Peyer's patch (tissue), 4 donors: ENCODE data around the gene MRGPRG. TPM values are rescaled to one million over a fixed set of nuclear protein-coding genes. Genes with fewer than 3 reads are reported as not detected.

Experiments used
- DNase-seq, 3 donors: peaks; one replicate each; pipeline ENCODE4 v3.0.0-alpha.2; 2017 to 2019
- H3K27ac ChIP-seq, 4 donors: fragments of 200-600 bp; sonication (generic); one replicate each; pipeline ENCODE4 v1.5.1; 2016 to 2019
- H3K27me3 ChIP-seq, 2 donors: fragments of 200-600 bp; sonication (generic); one replicate each; pipeline ENCODE4 v1.5.1; 2019
- H3K36me3 ChIP-seq, 3 donors: fragments of 200-600 bp; sonication (generic); one replicate each; pipeline ENCODE4 v1.5.1; 2016 to 2019
- H3K4me1 ChIP-seq, 4 donors: fragments of 200-600 bp; sonication (generic); one replicate each; pipeline ENCODE4 v1.5.1; 2016 to 2019
- H3K4me3 ChIP-seq, 4 donors: fragments of 200-600 bp; sonication (generic); 1 replicate in 3 of 4; 2 replicates in 1 of 4; pipeline ENCODE4 v1.5.1; 2016 to 2019; ENCODE audit warnings: mild to moderate bottlenecking in 1 of 4
- H3K9me3 ChIP-seq, 4 donors: fragments of 200-600 bp; sonication (generic); one replicate each; pipeline ENCODE4 v1.5.1; 2016 to 2019; ENCODE audit warnings: mild to moderate bottlenecking in 1 of 4
- CTCF ChIP-seq, 6 experiments: fragments of 450-650 bp in 4 of 6; fragments of 200-600 bp in 2 of 6; sonication (generic) in 1 of 6; IDR thresholded peaks; one replicate each; pipeline ENCODE4 v1.5.1; 2017 to 2019; ENCODE audit warnings: antibody characterized with exemption in 6 of 6, mild to moderate bottlenecking in 3 of 6, moderate library complexity in 1 of 6
- POLR2A ChIP-seq, 2 donors: fragments of 450-650 bp; IDR thresholded peaks; one replicate each; pipeline ENCODE4 v1.5.1; 2017; ENCODE audit warnings: antibody characterized with exemption in 2 of 2, mild to moderate bottlenecking in 2 of 2, moderate library complexity in 2 of 2
- total RNA-seq, 4 donors: library from RNA; depleted of rRNA; stranded (reverse); fragments of >200 nt; gene quantifications; one replicate each; pipeline ENCODE4 v1.1.0, GENCODE V29; 2016

Gene MRGPRG
- total RNA-seq, 4 donors from 2014 or later: not detected

GRCh38 chr11:3194016-3194816 lies 24.4 kb downstream of the MRGPRG start:
- no peaks in the 10 kb centered on the region for H3K27me3 ChIP-seq
- no peaks in the 10 kb centered on the region for H3K36me3 ChIP-seq
- peak in 1 of 3 donors; percentile 34 for DNase-seq
- no peaks in the 10 kb centered on the region for H3K4me1 ChIP-seq
- no peak overlapping the region for H3K4me3 ChIP-seq
- no peak overlapping the region for H3K27ac ChIP-seq
- H3K9me3 ChIP-seq: no peaks in the 10 kb centered on the region
- TF ChIP-seq POLR2A (IDR thresholded peaks at IDR 0.05) (no peak), CTCF (IDR thresholded peaks at IDR 0.05) (no peak)

GRCh38 chr11:3193373-3194015 lies 25.1 kb downstream of the MRGPRG start:
- peak in 1 of 3 donors; percentile 34 for DNase-seq
- H3K27ac ChIP-seq: no peak overlapping the region
- no peak overlapping the region for H3K4me3 ChIP-seq
- no peaks in the 10 kb centered on the region for H3K4me1 ChIP-seq
- no peaks in the 10 kb centered on the region for H3K36me3 ChIP-seq
- no peaks in the 10 kb centered on the region for H3K27me3 ChIP-seq
- TF ChIP-seq CTCF (IDR thresholded peaks at IDR 0.05): no peak
- TF ChIP-seq POLR2A (IDR thresholded peaks at IDR 0.05): no peak
- no peaks in the 10 kb centered on the region for H3K9me3 ChIP-seq

GRCh38 chr11:3192511-3193372 lies 25.9 kb downstream of the MRGPRG start:
- H3K36me3 ChIP-seq: no peaks in the 10 kb centered on the region
- no peaks in the 10 kb centered on the region for H3K27me3 ChIP-seq
- no peaks in the 10 kb centered on the region for H3K4me1 ChIP-seq
- no peak overlapping the region for H3K27ac ChIP-seq
- no peaks in the 10 kb centered on the region for H3K9me3 ChIP-seq
- no peak for DNase-seq
- H3K4me3 ChIP-seq: no peak overlapping the region
- no peak for TF ChIP-seq POLR2A (IDR thresholded peaks at IDR 0.05)
- no peak for TF ChIP-seq CTCF (IDR thresholded peaks at IDR 0.05)

- Histone ChIP-seq H3K9me3 (no peaks in the 10 kb centered on the region), H3K27ac (no peak overlapping the region), H3K4me1 (no peaks in the 10 kb centered on the region), H3K36me3 (no peaks in the 10 kb centered on the region), H3K4me3 (no peak overlapping the region), H3K27me3 (no peaks in the 10 kb centered on the region)
- TF ChIP-seq CTCF (IDR thresholded peaks at IDR 0.05) (no peak), POLR2A (IDR thresholded peaks at IDR 0.05) (no peak)
- no peak for DNase-seq
Measured at GRCh38 chr11:3191586-3192324, 26.9 kb downstream of the MRGPRG start.

GRCh38 chr11:3190600-3190999 lies 28.0 kb downstream of the MRGPRG start:
- H3K27me3 ChIP-seq: no peaks in the 10 kb centered on the region
- H3K4me1 ChIP-seq: no peaks in the 10 kb centered on the region
- H3K9me3 ChIP-seq: no peaks in the 10 kb centered on the region
- no peak overlapping the region for H3K4me3 ChIP-seq
- no peak overlapping the region for H3K27ac ChIP-seq
- TF ChIP-seq CTCF (IDR thresholded peaks at IDR 0.05): no peak
- no peak for TF ChIP-seq POLR2A (IDR thresholded peaks at IDR 0.05)
- no peaks in the 10 kb centered on the region for H3K36me3 ChIP-seq
- no peak for DNase-seq
